ENCODE data around the gene CLIC1. TPM values are rescaled to one million over a fixed set of nuclear protein-coding genes. Genes with fewer than 3 reads are reported as not detected.

CLIC1 gene
- total and polyA plus RNA-seq, 5 donors from 2014 or later = 192 to 771 (median 521) TPM

DNA sequence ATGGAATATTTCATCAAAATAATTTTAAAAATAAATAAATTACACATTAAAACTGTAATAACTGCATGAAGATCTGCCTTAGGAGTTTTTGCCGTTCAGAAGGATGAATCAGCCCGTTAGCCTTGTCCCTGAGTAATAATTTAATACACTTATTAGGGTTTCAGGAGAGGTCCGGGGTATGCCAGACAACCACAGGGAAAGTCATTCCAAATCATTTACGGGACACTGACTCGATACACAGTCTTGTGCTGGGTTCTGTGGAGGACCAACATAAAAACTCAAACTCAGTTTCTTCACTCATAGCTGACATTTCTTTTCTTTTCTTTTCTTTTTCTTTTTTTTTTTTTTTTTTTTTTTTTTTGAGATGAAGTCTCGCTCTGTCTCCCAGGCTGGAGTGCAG, 30.4 kb downstream of the CLIC1 start:
- Histone ChIP-seq H3K4me1 (ENCODE audit: control insufficient read depth, insufficient read depth, low read length, poor library complexity, severe bottlenecking) (peaks cover 32% of the 10 kb centered on the region), H3K4me3 (ENCODE audit: low read depth, low read length) (no peak overlapping the region), H3K27ac (ENCODE audit: insufficient read depth, low read length, poor library complexity, severe bottlenecking) (no peak overlapping the region), H3K27me3 (ENCODE audit: control insufficient read depth, insufficient read depth, low read length) (no peaks in the 10 kb centered on the region), H3K36me3 (ENCODE audit: control insufficient read depth, insufficient read depth, low read length) (peaks cover 4% of the 10 kb centered on the region), H3K9me3 (ENCODE audit: control insufficient read depth in 2 of 2, low read length in 2 of 2) (no peaks in the 10 kb centered on the region)
- peaks cover 0 to 35% (median 25%) of the 10 kb centered on the region in 4 donors for H3K4me1 Mint-ChIP-seq
- no peak overlapping the region for H3K27ac Mint-ChIP-seq
- peaks cover 6% of the 10 kb centered on the region for H3K27me3 Mint-ChIP-seq
- H3K4me3 Mint-ChIP-seq = no peak overlapping the region
- ATAC-seq (ENCODE audit: low read depth in 2 of 2) (no peak), DNase-seq (no peak)
- no peaks in the 10 kb centered on the region for H3K9me3 Mint-ChIP-seq
- H3K36me3 Mint-ChIP-seq = peaks cover 3% of the 10 kb centered on the region

DNA sequence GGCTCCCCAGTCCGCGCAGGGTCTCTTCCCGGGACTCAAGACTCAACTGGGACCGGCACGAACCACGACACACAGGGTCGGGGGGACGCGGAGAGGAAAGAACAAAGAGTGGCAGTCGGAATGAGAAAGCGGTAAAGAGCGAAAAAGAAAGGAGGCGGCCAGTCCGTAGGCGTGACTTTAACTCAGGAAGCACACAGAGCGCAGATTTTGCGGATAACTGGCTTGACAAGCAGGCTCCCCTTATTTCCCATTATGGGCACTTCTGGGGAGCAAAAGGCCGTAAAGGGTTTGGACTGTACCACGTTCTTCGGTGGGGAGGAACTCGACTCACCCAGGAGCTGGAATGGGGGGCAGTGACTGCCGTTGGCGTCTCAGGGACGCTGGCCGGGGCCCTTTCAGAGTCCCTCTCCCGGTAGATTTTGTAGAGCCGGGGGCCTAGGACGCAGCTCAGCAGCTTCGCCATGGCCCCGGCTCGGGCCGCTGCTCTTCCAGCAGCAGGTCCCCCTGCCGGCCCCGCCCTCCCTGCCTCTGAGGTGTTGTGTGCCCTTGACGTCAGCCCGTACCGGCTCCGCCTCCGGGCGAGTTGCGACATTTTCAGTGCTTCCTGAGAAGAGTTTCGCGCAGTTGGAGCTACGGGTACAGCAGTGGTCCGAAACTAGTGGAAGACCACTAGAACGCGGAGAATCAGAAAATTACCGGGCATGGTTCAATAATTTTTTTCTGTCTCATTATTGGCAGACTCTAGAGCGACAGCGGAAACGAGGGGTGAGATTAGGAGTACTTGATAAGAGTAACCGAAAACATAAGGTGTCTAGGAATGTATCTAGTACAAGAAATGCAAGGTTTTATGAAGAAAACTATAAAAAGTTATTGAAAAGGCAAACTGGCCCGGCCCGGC, 33.3 kb downstream of the CLIC1 start, which contains the start of gene ABHD16A:
TSS of gene ABHD16A (minus strand) at position 506 of the 898 bp plus-strand sequence. CDS start at position 463, 43 bp downstream.
- peaks cover under 1 to 45% (median 31%) of the 10 kb centered on the region in 4 donors for H3K4me1 Mint-ChIP-seq
- Histone ChIP-seq H3K27me3 (ENCODE audit: control insufficient read depth, insufficient read depth, low read length) (no peaks in the 10 kb centered on the region), H3K9me3 (ENCODE audit: control insufficient read depth in 2 of 2, low read length in 2 of 2) (no peaks in the 10 kb centered on the region), H3K27ac (ENCODE audit: insufficient read depth, low read length, poor library complexity, severe bottlenecking) (peak within 1 kb of the TSS; percentile 98), H3K4me1 (ENCODE audit: control insufficient read depth, insufficient read depth, low read length, poor library complexity, severe bottlenecking) (peaks cover 32% of the 10 kb centered on the region), H3K36me3 (ENCODE audit: control insufficient read depth, insufficient read depth, low read length) (peaks cover 10% of the 10 kb centered on the region), H3K4me3 (ENCODE audit: low read depth, low read length) (peak within 1 kb of the TSS; percentile 93)
- H3K27me3 Mint-ChIP-seq = peaks cover 6% of the 10 kb centered on the region
- H3K27ac Mint-ChIP-seq = peak within 1 kb of the TSS; percentile 98 to 99 (median 98)
- peak within 1 kb of the TSS; percentile 84 to 100 (median 98) for H3K4me3 Mint-ChIP-seq
- DNase-seq (peak; percentile 95 to 99 (median 97)), ATAC-seq (ENCODE audit: low read depth in 2 of 2) (peak; percentile 94 to 97)
- no peaks in the 10 kb centered on the region for H3K9me3 Mint-ChIP-seq
- H3K36me3 Mint-ChIP-seq = peaks cover 7% of the 10 kb centered on the region

DNA sequence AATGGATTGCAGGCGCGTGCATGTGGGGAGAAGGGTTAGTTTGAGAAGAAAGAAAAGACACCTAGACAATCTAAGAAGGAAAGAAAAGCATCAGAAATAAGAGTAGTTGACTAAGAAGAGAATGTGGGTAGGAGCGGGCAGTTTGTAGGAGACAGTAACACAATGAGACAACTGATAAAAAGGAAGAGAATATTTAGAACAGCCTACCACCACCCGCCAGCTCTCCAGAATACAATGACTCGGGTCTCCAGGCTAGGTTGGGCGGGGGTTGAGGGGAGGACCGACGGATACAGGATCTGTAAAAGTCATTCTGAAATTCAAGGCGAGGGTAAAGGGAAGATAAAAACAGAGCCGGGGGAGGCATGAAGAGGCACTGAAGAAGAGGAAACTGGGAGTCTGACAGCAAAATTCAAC, 33.9 kb downstream of the CLIC1 start:
- Mint-ChIP-seq H3K36me3 (peaks cover 14% of the 10 kb centered on the region), H3K27ac (peak overlapping the region; percentile 98 to 99 (median 98)), H3K4me3 (peak overlapping the region; percentile 84 to 100 (median 98)), H3K4me1 (peaks cover 5 to 52% (median 37%) of the 10 kb centered on the region in 4 donors), H3K27me3 (peaks cover 6% of the 10 kb centered on the region), H3K9me3 (no peaks in the 10 kb centered on the region)
- peaks cover 13% of the 10 kb centered on the region for H3K36me3 ChIP-seq (ENCODE audit: control insufficient read depth, insufficient read depth, low read length)
- peak overlapping the region; percentile 98 for H3K27ac ChIP-seq (ENCODE audit: insufficient read depth, low read length, poor library complexity, severe bottlenecking)
- DNase-seq (no peak), ATAC-seq (ENCODE audit: low read depth in 2 of 2) (no peak)
- peaks cover 32% of the 10 kb centered on the region for H3K4me1 ChIP-seq (ENCODE audit: control insufficient read depth, insufficient read depth, low read length, poor library complexity, severe bottlenecking)
- H3K27me3 ChIP-seq (ENCODE audit: control insufficient read depth, insufficient read depth, low read length) = no peaks in the 10 kb centered on the region
- peak overlapping the region; percentile 93 for H3K4me3 ChIP-seq (ENCODE audit: low read depth, low read length)
- H3K9me3 ChIP-seq (ENCODE audit: control insufficient read depth in 2 of 2, low read length in 2 of 2) = no peaks in the 10 kb centered on the region

DNA sequence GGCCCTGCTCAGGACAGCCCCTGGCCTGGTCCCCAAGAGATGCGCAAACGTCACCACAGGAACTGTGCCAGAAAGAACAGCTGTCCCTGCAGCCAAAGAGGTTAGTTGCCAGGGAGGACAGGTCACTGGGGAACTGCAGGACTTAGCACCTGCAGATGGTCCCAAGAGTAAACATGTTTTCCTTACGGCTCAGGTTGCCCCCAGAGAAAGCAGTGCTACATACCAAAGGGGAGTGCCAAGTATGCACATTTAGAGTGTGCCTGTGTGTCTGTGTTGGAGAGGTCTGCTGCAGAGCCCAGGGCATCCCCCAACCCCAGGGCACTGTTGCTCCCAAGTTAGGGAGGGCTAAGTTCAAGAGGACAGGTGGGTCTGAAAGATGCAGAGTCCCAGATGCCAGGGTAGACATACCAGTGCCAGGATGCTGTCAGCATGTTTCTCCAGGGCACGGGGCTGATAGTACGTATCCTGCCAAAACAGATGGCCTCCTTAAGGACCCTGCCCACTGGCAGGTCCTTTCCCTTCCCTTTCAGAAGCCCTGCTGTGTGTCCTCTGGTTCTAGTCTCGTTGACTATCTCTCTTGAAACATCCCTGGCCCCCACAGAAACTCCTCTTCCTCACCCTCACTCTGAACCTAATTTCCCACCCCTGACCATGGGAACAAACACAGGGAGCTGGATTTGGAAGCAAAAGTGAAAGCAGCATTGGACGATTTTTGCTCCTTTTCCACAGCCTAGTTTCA, 34.5 kb downstream of the CLIC1 start:
- Histone ChIP-seq H3K4me1 (ENCODE audit: control insufficient read depth, insufficient read depth, low read length, poor library complexity, severe bottlenecking) (peaks cover 32% of the 10 kb centered on the region), H3K27ac (ENCODE audit: insufficient read depth, low read length, poor library complexity, severe bottlenecking) (peak overlapping the region; percentile 98), H3K27me3 (ENCODE audit: control insufficient read depth, insufficient read depth, low read length) (no peaks in the 10 kb centered on the region), H3K36me3 (ENCODE audit: control insufficient read depth, insufficient read depth, low read length) (peaks cover 14% of the 10 kb centered on the region), H3K4me3 (ENCODE audit: low read depth, low read length) (peak overlapping the region; percentile 93), H3K9me3 (ENCODE audit: control insufficient read depth in 2 of 2, low read length in 2 of 2) (no peaks in the 10 kb centered on the region)
- Mint-ChIP-seq H3K4me3 (peak overlapping the region; percentile 84 to 100 (median 98)), H3K36me3 (peaks cover 20% of the 10 kb centered on the region), H3K9me3 (no peaks in the 10 kb centered on the region), H3K4me1 (peaks cover 5 to 57% (median 39%) of the 10 kb centered on the region in 4 donors), H3K27me3 (peaks cover 6% of the 10 kb centered on the region), H3K27ac (peak overlapping the region; percentile 98 to 99 (median 98))
- DNase-seq = peak in 1 of 3 donors; percentile 20
- no peak for ATAC-seq (ENCODE audit: low read depth in 2 of 2)

DNA sequence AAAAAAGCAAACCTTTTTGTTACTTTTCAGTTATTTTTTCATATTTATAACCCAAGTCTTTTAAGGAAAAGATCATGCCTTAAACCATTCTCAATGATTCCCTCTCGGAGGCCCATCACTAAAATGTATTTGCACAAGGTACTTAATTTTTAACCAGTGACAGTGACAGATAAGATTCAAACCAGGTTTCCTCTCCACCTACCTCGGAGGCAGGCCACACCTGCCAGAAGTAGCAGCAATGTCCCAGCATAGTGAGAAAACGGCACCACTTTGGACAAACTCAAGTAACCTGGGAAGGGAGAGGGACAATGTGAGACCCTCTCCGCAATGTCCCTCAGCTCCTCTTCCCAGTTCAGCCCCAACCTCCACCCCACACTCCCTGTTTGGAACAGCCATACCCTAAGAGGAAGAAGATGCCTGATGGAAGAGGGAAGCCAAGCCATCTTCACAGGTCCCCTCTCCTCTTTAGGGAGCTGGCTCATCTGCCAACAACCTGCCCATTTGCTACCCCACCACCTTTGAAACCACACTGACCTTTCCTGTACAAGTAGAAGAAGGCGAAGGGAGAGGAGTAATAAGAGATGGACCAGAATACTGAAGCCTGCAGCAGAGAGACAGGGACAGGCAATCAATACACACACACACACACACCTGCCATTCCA, 35.5 kb downstream of the CLIC1 start:
- H3K4me1 ChIP-seq (ENCODE audit: control insufficient read depth, insufficient read depth, low read length, poor library complexity, severe bottlenecking) = peaks cover 32% of the 10 kb centered on the region
- H3K27ac ChIP-seq (ENCODE audit: insufficient read depth, low read length, poor library complexity, severe bottlenecking) = no peak overlapping the region
- DNase-seq (no peak), ATAC-seq (ENCODE audit: low read depth in 2 of 2) (no peak)
- no peaks in the 10 kb centered on the region for H3K27me3 ChIP-seq (ENCODE audit: control insufficient read depth, insufficient read depth, low read length)
- H3K9me3 ChIP-seq (ENCODE audit: control insufficient read depth in 2 of 2, low read length in 2 of 2) = no peaks in the 10 kb centered on the region
- peak overlapping the region; percentile 84 to 100 (median 98) for H3K4me3 Mint-ChIP-seq
- peaks cover 6% of the 10 kb centered on the region for H3K27me3 Mint-ChIP-seq
- H3K36me3 ChIP-seq (ENCODE audit: control insufficient read depth, insufficient read depth, low read length) = peaks cover 19% of the 10 kb centered on the region
- H3K9me3 Mint-ChIP-seq = no peaks in the 10 kb centered on the region
- peak overlapping the region; percentile 49 to 98 (median 98) for H3K27ac Mint-ChIP-seq
- peaks cover 21% of the 10 kb centered on the region for H3K36me3 Mint-ChIP-seq
- peaks cover 5 to 57% (median 39%) of the 10 kb centered on the region in 4 donors for H3K4me1 Mint-ChIP-seq
- peak overlapping the region; percentile 48 for H3K4me3 ChIP-seq (ENCODE audit: low read depth, low read length)

DNA sequence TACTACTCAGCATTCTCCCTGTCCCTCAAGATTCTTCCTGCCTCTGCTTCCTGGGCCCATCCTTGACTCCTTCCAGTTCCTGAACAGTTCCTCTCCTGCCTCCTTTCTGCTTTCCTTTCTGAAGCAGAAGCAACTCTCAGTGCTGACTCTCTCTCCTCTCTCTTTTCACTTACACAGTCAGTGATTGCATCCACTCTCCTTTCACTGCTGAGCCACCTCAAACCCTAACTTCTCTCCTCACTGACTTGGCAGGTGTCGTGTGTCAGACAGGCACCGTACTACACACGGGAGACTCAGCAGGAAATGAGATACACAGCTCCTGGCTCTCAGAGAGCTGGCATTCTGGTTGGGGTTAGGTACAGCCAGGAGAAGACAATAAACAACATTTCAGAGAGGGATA, 38.8 kb downstream of the CLIC1 start:
- peaks cover 30% of the 10 kb centered on the region for H3K36me3 Mint-ChIP-seq
- DNase-seq (peak in 1 of 3 donors; percentile 10), ATAC-seq (ENCODE audit: low read depth in 2 of 2) (no peak)
- H3K27me3 Mint-ChIP-seq = peaks cover 2% of the 10 kb centered on the region
- H3K4me1 Mint-ChIP-seq = peaks cover 5 to 45% (median 33%) of the 10 kb centered on the region in 4 donors
- no peak overlapping the region for H3K27ac ChIP-seq (ENCODE audit: insufficient read depth, low read length, poor library complexity, severe bottlenecking)
- H3K36me3 ChIP-seq (ENCODE audit: control insufficient read depth, insufficient read depth, low read length) = peaks cover 42% of the 10 kb centered on the region
- peaks cover 22% of the 10 kb centered on the region for H3K4me1 ChIP-seq (ENCODE audit: control insufficient read depth, insufficient read depth, low read length, poor library complexity, severe bottlenecking)
- H3K4me3 ChIP-seq (ENCODE audit: low read depth, low read length) = no peak overlapping the region
- H3K27ac Mint-ChIP-seq = peak overlapping the region; percentile 37 to 79 (median 38)
- H3K9me3 ChIP-seq (ENCODE audit: control insufficient read depth in 2 of 2, low read length in 2 of 2) = no peaks in the 10 kb centered on the region
- no peak overlapping the region for H3K4me3 Mint-ChIP-seq
- H3K9me3 Mint-ChIP-seq = no peaks in the 10 kb centered on the region
- H3K27me3 ChIP-seq (ENCODE audit: control insufficient read depth, insufficient read depth, low read length) = no peaks in the 10 kb centered on the region

DNA sequence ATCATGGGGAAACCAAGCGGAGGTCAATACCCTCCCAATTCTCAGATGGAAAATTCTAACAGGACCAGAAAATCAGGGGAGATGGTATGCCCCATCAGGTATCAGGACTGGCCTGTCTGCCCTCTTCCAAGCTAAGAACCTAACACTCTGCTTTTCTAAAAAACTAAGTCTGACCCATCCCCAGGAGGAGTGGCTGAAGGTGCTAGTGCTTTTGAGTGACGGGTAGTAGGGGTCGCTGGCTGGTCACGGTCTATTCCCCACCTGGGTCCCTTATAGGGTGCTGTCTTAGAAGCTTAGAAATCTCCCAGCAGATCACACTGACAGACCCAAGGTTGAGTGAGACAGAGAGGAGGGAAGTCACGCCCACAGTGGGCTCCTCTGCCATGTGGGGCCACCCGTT, 42.8 kb downstream of the CLIC1 start:
- no peak overlapping the region for H3K27ac ChIP-seq (ENCODE audit: insufficient read depth, low read length, poor library complexity, severe bottlenecking)
- H3K4me1 ChIP-seq (ENCODE audit: control insufficient read depth, insufficient read depth, low read length, poor library complexity, severe bottlenecking) = no peaks in the 10 kb centered on the region
- Mint-ChIP-seq H3K27ac (peak overlapping the region in 1 of 3 donors; percentile 6), H3K4me1 (peaks cover 5 to 16% (median 9%) of the 10 kb centered on the region in 4 donors), H3K27me3 (no peaks in the 10 kb centered on the region), H3K4me3 (no peak overlapping the region), H3K36me3 (peaks cover 40% of the 10 kb centered on the region), H3K9me3 (no peaks in the 10 kb centered on the region)
- no peak overlapping the region for H3K4me3 ChIP-seq (ENCODE audit: low read depth, low read length)
- ATAC-seq (ENCODE audit: low read depth in 2 of 2) = no peak
- H3K27me3 ChIP-seq (ENCODE audit: control insufficient read depth, insufficient read depth, low read length) = no peaks in the 10 kb centered on the region
- DNase-seq = no peak
- peaks cover 67% of the 10 kb centered on the region for H3K36me3 ChIP-seq (ENCODE audit: control insufficient read depth, insufficient read depth, low read length)
- no peaks in the 10 kb centered on the region for H3K9me3 ChIP-seq (ENCODE audit: control insufficient read depth in 2 of 2, low read length in 2 of 2)
